HG02588 (cell line): ENCODE results near the gene LNP1.
A peak's percentile ranks its signal among the peaks of the same experiment; 100 is the strongest.
"Not testable (repeated sequence)": the region's sequence is repeated elsewhere in the genome, so short reads cannot be mapped to it uniquely, and the experiment has no call there.

Source experiments
- ATAC-seq: cut with Tn5 transposase; IDR thresholded peaks from one replicate; pipeline ENCODE4 v1.9.1; 2021; ENCODE audit warnings: mild to moderate bottlenecking, moderate library complexity; ENCODE audit not compliant: unreplicated experiment

LNP1 gene

DNA sequence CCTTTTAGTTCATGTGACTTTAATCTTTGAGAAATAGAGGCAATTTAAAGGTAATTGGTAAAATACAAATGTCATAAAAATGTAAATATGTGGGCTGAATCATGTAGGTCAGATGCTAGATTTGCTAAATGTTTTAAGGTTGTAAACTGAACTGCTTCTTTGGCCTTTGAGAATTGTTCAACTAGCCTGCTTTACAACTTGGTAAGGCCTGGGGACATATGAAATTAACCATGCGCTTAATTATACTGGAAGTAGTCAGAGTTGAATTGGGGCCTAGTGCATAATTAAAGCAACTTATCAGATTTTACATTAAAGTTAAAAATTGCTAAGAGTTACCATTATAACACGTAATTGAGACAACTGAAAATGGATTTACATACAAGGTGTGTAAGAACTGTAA lies 70.1 kb downstream of the LNP1 start:
- no peak for ATAC-seq

DNA sequence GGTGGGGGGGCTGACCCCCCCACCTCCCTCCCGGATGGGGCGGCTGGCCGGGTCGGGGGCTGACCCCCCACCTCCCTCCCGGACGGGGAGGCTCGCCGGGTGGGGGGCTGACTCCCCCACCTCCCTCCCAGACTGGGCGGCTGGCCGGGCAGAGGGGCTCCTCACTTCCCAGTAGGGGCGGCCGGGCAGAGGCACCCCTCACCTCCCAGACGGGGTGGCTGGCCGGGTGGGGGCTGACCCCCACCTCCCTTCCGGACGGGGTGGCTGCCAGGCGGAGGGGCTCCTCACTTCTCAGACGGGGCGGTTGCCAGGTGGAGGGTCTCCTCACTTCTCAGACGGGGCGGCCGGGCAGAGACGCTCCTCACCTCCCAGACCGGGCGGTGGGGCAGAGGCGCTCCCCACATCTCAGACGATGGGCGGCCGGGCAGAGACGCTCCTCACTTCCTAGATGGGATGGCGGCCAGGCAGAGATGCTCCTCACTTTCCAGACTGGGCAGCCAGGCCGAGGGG lies 76.6 kb downstream of the LNP1 start:
- not testable (repeated sequence) for ATAC-seq

DNA sequence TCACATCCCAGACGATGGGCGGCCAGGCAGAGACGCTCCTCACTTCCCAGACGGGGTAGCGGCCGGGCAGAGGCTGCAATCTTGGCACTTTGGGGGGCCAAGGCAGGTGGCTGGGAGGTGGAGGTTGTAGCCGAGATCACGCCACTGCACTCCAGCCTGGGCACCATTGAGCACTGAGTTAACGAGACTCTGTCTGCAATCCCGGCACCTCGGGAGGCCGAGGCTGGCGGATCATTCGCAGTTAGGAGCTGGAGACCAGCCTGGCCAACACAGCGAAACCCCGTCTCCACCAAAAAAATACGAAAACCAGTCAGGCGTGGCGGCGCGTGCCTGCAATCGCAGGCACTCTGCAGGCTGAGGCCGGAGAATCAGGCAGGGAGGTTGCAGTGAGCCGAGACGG lies 77.2 kb downstream of the LNP1 start:
- not testable (repeated sequence) for ATAC-seq

DNA sequence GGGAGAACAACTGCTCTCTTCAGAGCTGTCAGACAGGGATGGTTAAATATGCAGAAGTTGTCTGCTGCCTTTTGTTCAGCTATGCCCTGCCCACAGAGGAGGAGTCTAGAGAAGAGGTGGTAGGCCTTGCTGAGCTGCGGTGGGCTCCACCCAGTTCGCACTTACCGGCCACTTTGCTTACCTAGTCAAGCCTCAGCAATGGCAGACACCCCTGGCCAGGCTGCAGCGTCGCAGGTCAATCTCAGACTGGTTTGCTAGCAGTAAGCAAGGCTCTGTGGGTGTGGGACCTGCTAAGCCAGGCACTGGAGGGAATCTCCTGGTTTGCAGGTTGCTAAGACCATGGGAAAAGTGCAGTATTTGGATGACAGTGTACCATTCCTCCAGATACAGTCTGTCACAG lies 78.7 kb downstream of the LNP1 start:
- ATAC-seq = no peak

DNA sequence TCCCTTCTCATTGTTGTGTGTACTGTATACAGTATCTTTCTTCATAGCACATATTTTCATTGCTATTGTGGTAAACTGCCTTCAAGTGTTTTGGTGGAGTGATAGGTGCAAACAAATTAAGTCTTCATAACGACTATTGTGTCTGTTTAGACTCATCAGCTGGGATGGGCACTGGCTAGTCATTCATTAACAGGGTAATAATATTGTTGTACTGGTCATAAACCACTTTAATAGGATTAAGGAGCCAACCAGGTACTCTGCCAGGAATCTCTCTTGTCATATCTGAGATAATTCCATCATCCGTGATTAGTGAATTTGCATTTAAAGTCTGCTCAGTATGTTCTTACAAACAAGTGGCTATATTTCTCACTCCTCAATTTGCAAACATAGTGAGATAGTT lies 80.8 kb downstream of the LNP1 start:
- ATAC-seq = no peak

DNA sequence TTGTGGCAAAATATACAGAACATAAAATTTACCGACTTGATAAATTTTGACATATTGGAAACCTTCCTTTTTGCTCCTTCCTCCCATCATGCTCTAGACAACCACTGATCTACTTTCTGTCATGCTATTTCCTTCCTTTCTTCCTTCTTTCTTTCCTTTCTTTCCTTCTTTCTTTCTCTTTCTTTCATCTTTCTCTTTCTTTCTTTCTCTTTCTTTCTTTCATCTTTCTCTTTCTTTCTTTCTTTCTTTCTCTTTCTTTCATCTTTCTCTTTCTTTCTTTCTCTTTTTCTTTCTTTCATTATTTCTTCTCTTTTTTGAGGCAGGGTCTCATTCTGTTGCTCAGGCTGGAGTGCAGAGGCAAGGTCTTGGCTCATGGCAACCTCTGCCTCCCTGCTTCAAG lies 82.2 kb downstream of the LNP1 start:
- ATAC-seq = no peak

DNA sequence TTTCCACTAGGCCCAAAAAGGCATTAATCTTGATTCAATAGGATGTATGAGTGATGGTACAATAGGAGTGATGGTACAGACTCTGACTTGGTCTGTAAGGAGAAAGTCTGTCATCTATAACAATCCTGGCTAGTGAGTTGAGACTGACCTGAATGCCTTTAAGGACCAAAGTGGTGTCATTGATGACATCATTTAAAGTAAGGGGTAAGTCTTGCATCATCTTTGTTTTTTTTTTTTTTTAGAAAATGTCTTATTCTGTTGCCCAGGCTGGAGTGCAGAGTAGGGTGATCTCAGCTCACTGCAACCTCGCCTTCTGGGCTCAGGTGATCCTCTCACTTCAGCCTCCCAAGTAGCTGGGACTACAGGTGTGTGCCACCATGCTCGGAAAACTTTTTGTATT lies 85.5 kb downstream of the LNP1 start:
- no peak for ATAC-seq

DNA sequence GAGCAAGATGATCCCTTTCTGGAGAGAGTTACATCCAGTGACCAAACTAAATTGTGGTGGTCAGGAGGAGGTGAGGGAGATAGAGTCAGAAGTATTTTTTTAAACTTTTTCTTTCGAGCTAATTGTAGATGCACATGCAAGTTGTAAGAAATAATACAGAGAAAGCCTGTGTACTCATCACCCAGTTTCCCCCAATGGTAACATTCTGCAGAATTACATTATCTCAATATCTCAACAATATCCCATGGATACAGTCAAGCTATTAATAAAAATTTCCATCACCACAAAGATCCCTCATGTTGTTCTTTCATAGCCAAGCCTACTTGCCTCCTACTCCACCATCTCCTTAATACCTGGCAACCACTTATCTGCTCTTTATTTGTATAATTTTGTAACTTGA lies 87.8 kb downstream of the LNP1 start:
- ATAC-seq = no peak

DNA sequence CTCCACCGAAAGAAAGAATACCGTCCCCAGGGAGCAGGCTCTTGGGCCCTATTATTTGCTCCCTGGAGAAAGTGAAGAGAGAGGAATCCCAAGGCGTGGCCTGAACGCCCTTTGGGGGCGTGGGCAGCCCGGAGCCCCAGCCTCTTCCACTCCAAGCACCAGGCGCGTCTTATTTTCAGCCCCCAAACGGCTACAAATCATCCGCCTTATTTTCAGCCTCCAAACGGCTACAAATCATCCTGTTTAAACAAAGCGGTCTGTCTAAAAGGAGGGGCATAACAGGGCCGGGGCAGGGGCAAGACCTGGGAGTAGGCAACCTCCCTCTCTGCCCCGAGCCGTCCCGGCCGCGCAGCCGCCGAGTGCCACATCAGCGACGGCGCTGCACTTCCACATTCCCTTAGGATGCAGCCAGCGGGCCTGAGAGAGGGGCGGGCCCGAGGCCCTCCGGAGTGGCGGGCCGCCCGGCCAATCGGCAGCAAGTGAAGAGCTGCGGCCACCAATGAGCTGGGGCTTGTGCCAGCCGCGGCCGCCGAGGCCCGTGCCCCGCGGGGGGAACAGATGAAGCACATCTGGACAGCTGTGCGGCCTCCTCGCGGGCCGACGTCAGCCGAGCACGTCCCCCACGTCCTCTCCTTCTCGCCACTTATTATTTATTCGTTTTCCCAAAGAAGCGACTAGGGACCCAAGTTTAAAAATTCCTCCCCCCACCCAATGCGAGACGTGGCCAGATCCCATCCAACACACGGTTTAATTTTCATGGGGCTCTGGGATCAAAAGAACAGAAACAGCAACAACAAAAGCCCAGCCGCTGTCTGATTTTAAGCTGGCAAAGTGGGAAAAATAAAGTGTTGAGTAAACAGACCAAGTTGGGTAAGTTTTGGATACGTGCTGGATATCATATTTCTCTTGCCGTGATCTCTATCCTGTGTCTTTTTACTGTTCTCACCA lies 91.0 kb downstream of the LNP1 start, which contains the start of gene TMEM45A:
TSS of gene TMEM45A (plus strand) at position 561 of the 948 bp plus-strand sequence. CDS start 62,593 bp downstream, outside the sequence.
- ATAC-seq = peak; percentile 98

DNA sequence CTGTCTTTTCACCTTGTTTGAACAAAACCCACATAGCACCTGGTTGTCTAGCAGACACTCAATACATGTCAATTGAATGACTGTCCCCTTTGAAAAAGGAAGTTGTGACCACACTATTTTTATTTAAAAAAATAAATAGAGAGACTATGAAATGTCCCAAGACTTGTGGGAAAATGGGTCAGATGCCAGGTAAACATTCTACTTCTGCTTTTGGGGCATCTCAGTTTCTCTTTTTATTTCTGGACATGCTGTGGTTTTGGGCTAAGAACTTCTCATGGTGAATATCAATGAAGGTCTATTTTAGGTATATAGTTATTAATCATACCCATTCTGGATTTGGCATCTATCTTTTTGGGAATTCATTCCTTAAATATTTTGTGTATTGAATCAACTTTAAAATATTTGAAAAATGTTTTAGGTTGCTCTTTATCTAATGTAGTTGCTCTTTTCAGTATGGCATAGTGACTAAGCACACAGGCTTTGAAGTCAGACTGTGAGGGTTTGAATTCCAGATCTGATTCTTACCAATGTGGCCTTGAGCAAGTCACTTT lies 95.4 kb downstream of the LNP1 start:
- ATAC-seq = peak; percentile 29

DNA sequence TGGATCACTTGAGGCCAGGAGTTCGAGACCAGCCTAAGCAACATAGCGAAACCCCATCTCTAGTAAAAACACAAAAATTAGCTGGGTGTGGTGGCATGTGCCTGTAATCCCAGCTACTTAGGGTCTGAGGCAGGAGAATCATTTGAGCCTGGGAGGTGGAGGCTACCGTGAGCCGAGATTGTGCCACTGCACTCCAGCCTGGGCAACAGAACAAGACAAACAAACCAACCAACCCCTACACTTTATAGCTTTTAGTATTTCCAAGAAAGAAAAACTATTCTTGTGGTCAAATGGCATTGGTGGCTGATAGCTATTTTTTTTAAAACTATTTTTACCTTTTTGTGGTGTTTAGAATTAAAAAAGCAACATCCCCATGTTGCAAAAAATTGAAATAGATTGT lies 98.3 kb downstream of the LNP1 start:
- ATAC-seq = no peak

DNA sequence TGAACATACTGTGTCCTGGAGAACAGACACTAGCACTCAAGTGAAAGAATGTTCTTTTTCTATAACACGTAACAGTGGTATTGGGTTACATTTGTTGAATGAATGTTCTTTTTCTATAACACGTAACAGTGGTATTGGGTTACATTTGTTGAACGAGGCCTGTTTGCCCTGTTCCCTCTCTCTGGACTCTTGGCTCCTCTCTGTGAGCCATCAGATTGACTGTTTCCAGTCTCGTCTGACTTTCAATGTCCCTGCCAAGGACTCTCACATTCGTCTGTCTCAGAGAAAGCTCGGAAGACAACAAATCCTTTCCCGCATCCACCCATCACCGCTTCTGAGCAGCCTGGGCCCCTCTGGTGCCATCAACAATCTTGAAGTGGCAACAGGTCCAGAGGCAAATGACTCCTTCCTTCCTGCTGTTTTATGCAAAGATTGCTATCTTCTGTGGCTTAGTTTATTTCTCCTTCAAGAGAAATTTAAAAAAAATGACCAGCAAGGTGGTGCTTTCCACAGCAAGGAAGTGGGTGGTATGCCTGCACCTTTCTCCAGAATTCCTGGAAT lies 99.1 kb downstream of the LNP1 start:
- no peak for ATAC-seq

DNA sequence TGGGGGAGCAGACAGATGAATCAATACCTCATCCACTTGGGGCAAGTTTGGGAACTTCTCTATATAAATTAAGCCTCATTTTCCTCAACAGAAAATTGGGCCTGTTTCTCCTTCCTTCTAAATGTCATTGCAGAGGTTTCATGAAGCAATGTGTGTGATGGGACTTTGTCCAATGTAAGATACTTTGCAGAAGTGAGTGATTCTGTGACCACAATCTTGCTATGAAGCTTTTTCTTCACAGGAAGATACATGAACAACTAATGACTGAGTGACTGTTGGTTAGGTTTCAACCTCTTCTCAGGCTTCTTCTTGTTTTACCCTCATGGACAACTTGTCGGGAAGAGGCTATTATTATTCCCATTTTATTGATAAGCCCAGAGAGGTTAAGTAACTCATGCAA lies 102.1 kb downstream of the LNP1 start:
- ATAC-seq = no peak
